ENCODE measurements around the gene CISTR. TPM values are rescaled to one million over a fixed set of nuclear protein-coding genes. Genes with fewer than 3 reads are reported as not detected.
"Not testable (repeated sequence)": the region's sequence is repeated elsewhere in the genome, so short reads cannot be mapped to it uniquely, and the experiment has no call there.

CISTR gene
- total and polyA plus RNA-seq, 2 experiments from 2014 or later: not detected

GRCh38 chr12:53762793-53763192, 11.0 kb upstream of the CISTR start:
- not testable (repeated sequence) for H4K20me1 ChIP-seq (replicated peaks; ENCODE audit: insufficient read depth); H3K36me3 Mint-ChIP-seq (ENCODE audit: low read depth); H3K4me3 Mint-ChIP-seq; H3K4me1 ChIP-seq (ENCODE audit: insufficient read depth); H3F3A ChIP-seq (replicated peaks; ENCODE audit: low read depth); H3K9me2 ChIP-seq (ENCODE audit: insufficient read depth); H2AFZ ChIP-seq; H3K36me3 ChIP-seq (ENCODE audit: insufficient read depth); ATAC-seq; H3K79me2 ChIP-seq (replicated peaks; ENCODE audit: insufficient read depth); H3K4me3 ChIP-seq; H3K27ac Mint-ChIP-seq; H3K4me2 ChIP-seq; DNase-seq (ENCODE audit: low spot score); H3K9me3 Mint-ChIP-seq; H3K27ac ChIP-seq (ENCODE audit: low read depth)
- H3K27me3 Mint-ChIP-seq (ENCODE audit: insufficient read depth, low read depth, poor library complexity): peaks cover 23% of the 10 kb centered on the region
- peaks cover 14% of the 10 kb centered on the region for H3K4me1 Mint-ChIP-seq
- H3K27me3 ChIP-seq (ENCODE audit: insufficient read depth): peaks cover 91% of the 10 kb centered on the region

GRCh38 chr12:53761306-53761705, 9.5 kb upstream of the CISTR start:
- H3K27me3 ChIP-seq (ENCODE audit: insufficient read depth): peaks cover 86% of the 10 kb centered on the region
- peaks cover 21% of the 10 kb centered on the region for H3K4me1 Mint-ChIP-seq
- no peak for DNase-seq (ENCODE audit: low spot score)
- no peak overlapping the region for H3K4me3 ChIP-seq
- no peaks in the 10 kb centered on the region for H3K36me3 Mint-ChIP-seq (ENCODE audit: low read depth)
- H3K9me3 Mint-ChIP-seq: no peaks in the 10 kb centered on the region; the same call in 2 of the 3 replicates
- ATAC-seq: no peak
- H3K79me2 ChIP-seq (replicated peaks; ENCODE audit: insufficient read depth): no peaks in the 10 kb centered on the region
- peaks cover 21% of the 10 kb centered on the region for H3K27me3 Mint-ChIP-seq (ENCODE audit: insufficient read depth, low read depth, poor library complexity)
- H3F3A ChIP-seq (replicated peaks; ENCODE audit: low read depth): 0 out of 2 replicates have a peak, but pooled peaks cover 2% of the 10 kb centered on the region
- peaks cover 15% of the 10 kb centered on the region for H3K4me1 ChIP-seq (ENCODE audit: insufficient read depth)
- H4K20me1 ChIP-seq (replicated peaks; ENCODE audit: insufficient read depth): no peaks in the 10 kb centered on the region
- no peak overlapping the region for H2AFZ ChIP-seq
- H3K27ac Mint-ChIP-seq: no peak overlapping the region
- TF ChIP-seq ZNF114 (CRISPR knock-in tag; IDR thresholded peaks at IDR 0.05) (no peak), CREB1 (CRISPR knock-in tag; IDR thresholded peaks at IDR 0.05; ENCODE audit: low read depth) (no peak), REST (IDR thresholded peaks at IDR 0.05; ENCODE audit: unreplicated experiment) (no peak), NANOG (IDR thresholded peaks at IDR 0.05; ENCODE audit: borderline replicate concordance) (no peak), ZNF331 (CRISPR knock-in tag; IDR thresholded peaks at IDR 0.05; ENCODE audit: low read depth) (no peak)
- H3K9me2 ChIP-seq (ENCODE audit: insufficient read depth): no peaks in the 10 kb centered on the region
- H3K36me3 ChIP-seq (ENCODE audit: insufficient read depth): no peaks in the 10 kb centered on the region
- H3K4me2 ChIP-seq: no peak overlapping the region
- no peak overlapping the region for H3K4me3 Mint-ChIP-seq
- no peak overlapping the region for H3K27ac ChIP-seq (ENCODE audit: low read depth)

GRCh38 chr12:53759261-53759660, 7.5 kb upstream of the CISTR start:
- Histone ChIP-seq H2AFZ (no peak overlapping the region), H3K36me3 (ENCODE audit: insufficient read depth) (no peaks in the 10 kb centered on the region), H3K9me2 (ENCODE audit: insufficient read depth) (no peaks in the 10 kb centered on the region), H3K79me2 (replicated peaks; ENCODE audit: insufficient read depth) (no peaks in the 10 kb centered on the region), H3K4me3 (no peak overlapping the region), H3K27me3 (ENCODE audit: insufficient read depth) (peaks cover 86% of the 10 kb centered on the region), H4K20me1 (replicated peaks; ENCODE audit: insufficient read depth) (no peaks in the 10 kb centered on the region), H3F3A (replicated peaks; ENCODE audit: low read depth) (0 out of 2 replicates have a peak, but pooled peaks cover 8% of the 10 kb centered on the region), H3K4me1 (ENCODE audit: insufficient read depth) (peaks cover 36% of the 10 kb centered on the region), H3K27ac (ENCODE audit: low read depth) (no peak overlapping the region), H3K4me2 (no peak overlapping the region)
- no peaks in the 10 kb centered on the region; the same call in 2 of the 3 replicates for H3K9me3 Mint-ChIP-seq
- no peak overlapping the region for H3K27ac Mint-ChIP-seq
- H3K36me3 Mint-ChIP-seq (ENCODE audit: low read depth): no peaks in the 10 kb centered on the region
- peaks cover 21% of the 10 kb centered on the region for H3K4me1 Mint-ChIP-seq
- ATAC-seq (no peak), DNase-seq (ENCODE audit: low spot score) (no peak)
- H3K4me3 Mint-ChIP-seq: no peak overlapping the region; the same call in 2 of the 3 replicates
- peaks cover 21% of the 10 kb centered on the region for H3K27me3 Mint-ChIP-seq (ENCODE audit: insufficient read depth, low read depth, poor library complexity)
- TF ChIP-seq NANOG (IDR thresholded peaks at IDR 0.05; ENCODE audit: borderline replicate concordance) (no peak), ZNF114 (CRISPR knock-in tag; IDR thresholded peaks at IDR 0.05) (no peak), ETS1 (IDR thresholded peaks at IDR 0.05) (no peak), STAT1 (IDR thresholded peaks at IDR 0.05; ENCODE audit: unreplicated experiment) (no peak), JUNB (IDR thresholded peaks at IDR 0.05; ENCODE audit: unreplicated experiment) (no peak), REST (IDR thresholded peaks at IDR 0.05; ENCODE audit: unreplicated experiment) (no peak), CREB1 (CRISPR knock-in tag; IDR thresholded peaks at IDR 0.05; ENCODE audit: low read depth) (no peak), EZH2 (IDR thresholded peaks at IDR 0.05; ENCODE audit: low read depth, unreplicated experiment) (no peak), ZNF331 (CRISPR knock-in tag; IDR thresholded peaks at IDR 0.05; ENCODE audit: low read depth) (no peak)

Data from GM23338 (cell line).